ENCODE data around the gene MMP21.
A peak's percentile ranks its signal among the peaks of the same experiment; 100 is the strongest.

Gene MMP21, protein sequence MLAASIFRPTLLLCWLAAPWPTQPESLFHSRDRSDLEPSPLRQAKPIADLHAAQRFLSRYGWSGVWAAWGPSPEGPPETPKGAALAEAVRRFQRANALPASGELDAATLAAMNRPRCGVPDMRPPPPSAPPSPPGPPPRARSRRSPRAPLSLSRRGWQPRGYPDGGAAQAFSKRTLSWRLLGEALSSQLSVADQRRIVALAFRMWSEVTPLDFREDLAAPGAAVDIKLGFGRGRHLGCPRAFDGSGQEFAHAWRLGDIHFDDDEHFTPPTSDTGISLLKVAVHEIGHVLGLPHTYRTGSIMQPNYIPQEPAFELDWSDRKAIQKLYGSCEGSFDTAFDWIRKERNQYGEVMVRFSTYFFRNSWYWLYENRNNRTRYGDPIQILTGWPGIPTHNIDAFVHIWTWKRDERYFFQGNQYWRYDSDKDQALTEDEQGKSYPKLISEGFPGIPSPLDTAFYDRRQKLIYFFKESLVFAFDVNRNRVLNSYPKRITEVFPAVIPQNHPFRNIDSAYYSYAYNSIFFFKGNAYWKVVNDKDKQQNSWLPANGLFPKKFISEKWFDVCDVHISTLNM

DNA sequence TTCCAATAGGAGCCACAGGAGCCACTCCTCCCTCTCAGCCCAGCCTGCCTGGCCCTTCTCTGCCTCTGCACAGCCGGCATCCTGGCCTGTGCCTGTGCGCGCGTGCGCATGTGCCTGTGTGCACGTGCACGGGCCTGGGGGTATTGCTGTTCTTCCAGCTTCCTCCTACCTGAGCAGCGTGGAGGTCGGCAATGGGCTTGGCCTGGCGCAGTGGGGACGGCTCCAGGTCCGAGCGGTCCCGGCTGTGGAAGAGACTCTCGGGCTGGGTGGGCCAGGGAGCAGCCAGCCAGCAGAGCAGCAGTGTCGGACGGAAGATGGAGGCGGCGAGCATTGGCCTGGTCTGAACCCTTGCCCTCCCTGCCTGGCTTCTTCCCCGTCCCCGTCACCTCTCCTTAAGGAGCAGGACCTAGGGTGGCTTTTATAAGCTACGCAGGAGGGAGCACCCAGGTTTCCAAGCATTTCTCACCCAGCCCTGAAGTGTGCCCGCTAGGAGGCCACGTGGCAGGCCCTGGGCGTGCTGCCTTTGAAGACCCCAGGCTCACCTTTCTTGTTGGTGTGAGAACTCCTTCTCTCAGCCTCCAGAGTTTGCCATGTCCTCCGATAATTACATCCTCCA is at the start of gene MMP21:
Gene MMP21, minus strand, starts transcription at position 331 of the 616 bp plus-strand sequence. Its CDS starts 0 bp downstream, at position 331.
- Histone ChIP-seq H3K27ac (no peak within 1 kb of the TSS), H3K4me1 (no peaks in the 10 kb centered on the region), H3K36me3 (ENCODE audit: control insufficient read depth, insufficient read depth, low read length) (no peaks in the 10 kb centered on the region), H3K9ac (no peak within 1 kb of the TSS), H3K79me2 (no peaks in the 10 kb centered on the region), H3K4me3 (ENCODE audit: low read depth, low read length) (no peak within 1 kb of the TSS), H3K27me3 (ENCODE audit: control insufficient read depth, insufficient read depth, low read length) (no peaks in the 10 kb centered on the region), H3K4me2 (ENCODE audit: low read length) (no peak within 1 kb of the TSS), H3K9me3 (ENCODE audit: control insufficient read depth, low read length) (no peaks in the 10 kb centered on the region), H2AFZ (no peak within 1 kb of the TSS)
- TF ChIP-seq, protein P1, sequence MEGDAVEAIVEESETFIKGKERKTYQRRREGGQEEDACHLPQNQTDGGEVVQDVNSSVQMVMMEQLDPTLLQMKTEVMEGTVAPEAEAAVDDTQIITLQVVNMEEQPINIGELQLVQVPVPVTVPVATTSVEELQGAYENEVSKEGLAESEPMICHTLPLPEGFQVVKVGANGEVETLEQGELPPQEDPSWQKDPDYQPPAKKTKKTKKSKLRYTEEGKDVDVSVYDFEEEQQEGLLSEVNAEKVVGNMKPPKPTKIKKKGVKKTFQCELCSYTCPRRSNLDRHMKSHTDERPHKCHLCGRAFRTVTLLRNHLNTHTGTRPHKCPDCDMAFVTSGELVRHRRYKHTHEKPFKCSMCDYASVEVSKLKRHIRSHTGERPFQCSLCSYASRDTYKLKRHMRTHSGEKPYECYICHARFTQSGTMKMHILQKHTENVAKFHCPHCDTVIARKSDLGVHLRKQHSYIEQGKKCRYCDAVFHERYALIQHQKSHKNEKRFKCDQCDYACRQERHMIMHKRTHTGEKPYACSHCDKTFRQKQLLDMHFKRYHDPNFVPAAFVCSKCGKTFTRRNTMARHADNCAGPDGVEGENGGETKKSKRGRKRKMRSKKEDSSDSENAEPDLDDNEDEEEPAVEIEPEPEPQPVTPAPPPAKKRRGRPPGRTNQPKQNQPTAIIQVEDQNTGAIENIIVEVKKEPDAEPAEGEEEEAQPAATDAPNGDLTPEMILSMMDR (IDR thresholded peaks at IDR 0.05), result no peak

DNA sequence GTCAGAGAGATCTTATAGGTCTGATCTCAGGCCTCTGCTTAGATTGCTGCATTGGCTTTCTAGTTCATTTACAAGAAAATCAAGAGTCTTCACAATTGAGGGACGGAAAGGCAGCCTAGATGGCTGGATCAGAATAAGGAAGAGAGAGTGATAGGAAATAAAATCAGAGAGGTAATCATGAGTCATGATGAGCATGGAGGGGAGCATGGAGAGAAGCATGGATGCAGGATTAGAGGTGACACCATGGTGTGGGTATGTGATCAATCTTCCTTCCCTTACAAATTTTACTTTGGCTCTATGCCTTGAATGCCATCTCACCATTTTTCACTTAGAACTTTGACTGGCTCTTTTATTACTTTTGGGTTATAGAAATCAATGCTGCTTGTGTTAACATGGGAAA is 49.1 kb upstream of the MMP21 start:
- peak overlapping the region; percentile 59 for H3K4me2 ChIP-seq (ENCODE audit: low read length)
- H3K27ac ChIP-seq, result no peak overlapping the region
- peak overlapping the region; percentile 84 for H3K4me3 ChIP-seq (ENCODE audit: low read depth, low read length)
- no peaks in the 10 kb centered on the region for H3K27me3 ChIP-seq (ENCODE audit: control insufficient read depth, insufficient read depth, low read length)
- TF ChIP-seq, protein P1 (IDR thresholded peaks at IDR 0.05), result no peak
- H3K9ac ChIP-seq, result no peak overlapping the region
- no peaks in the 10 kb centered on the region for H3K9me3 ChIP-seq (ENCODE audit: control insufficient read depth, low read length)
- H3K36me3 ChIP-seq (ENCODE audit: control insufficient read depth, insufficient read depth, low read length), result no peaks in the 10 kb centered on the region
- H3K4me1 ChIP-seq, result peaks cover 10% of the 10 kb centered on the region
- H2AFZ ChIP-seq, result no peak overlapping the region
- H3K79me2 ChIP-seq, result peaks cover 25% of the 10 kb centered on the region

DNA sequence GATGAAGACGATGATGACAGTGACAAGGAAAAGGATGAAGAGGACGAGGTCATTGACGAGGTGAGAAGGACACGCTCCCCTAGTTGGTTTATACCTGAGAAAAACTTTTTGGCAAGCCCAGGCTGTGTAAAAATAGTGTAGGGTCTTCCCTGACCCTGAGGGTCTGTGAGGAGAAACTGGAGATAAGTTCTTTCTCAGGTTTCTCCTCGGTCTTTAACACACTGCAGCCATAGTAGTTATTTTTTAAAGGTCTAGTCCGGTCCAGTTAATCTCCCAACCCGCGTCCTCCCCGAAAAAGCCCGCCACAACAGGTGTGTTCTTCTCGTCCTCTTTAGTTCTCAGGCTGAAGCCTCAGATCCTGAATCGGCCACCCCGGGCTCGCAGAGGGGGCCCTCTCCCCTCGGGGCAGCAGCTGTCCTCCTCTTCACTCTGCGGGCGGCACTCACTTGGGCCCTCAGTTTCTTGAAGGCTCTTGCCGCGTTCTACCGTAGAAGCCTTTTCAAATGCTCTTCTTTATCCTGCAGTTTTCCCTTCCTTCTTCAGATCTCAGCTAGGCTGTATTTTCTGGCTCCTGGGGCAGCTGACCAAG is 48.1 kb upstream of the MMP21 start:
- no peaks in the 10 kb centered on the region for H3K9me3 ChIP-seq (ENCODE audit: control insufficient read depth, low read length)
- peak overlapping the region; percentile 59 for H3K4me2 ChIP-seq (ENCODE audit: low read length)
- H3K79me2 ChIP-seq, result peaks cover 25% of the 10 kb centered on the region
- no peaks in the 10 kb centered on the region for H3K36me3 ChIP-seq (ENCODE audit: control insufficient read depth, insufficient read depth, low read length)
- no peaks in the 10 kb centered on the region for H3K27me3 ChIP-seq (ENCODE audit: control insufficient read depth, insufficient read depth, low read length)
- peak overlapping the region; percentile 98 for H2AFZ ChIP-seq
- peak overlapping the region; percentile 87 for H3K9ac ChIP-seq
- TF ChIP-seq, protein P1 (IDR thresholded peaks at IDR 0.05), result no peak
- peak overlapping the region; percentile 84 for H3K4me3 ChIP-seq (ENCODE audit: low read depth, low read length)
- peaks cover 10% of the 10 kb centered on the region for H3K4me1 ChIP-seq
- peak overlapping the region; percentile 97 for H3K27ac ChIP-seq

DNA sequence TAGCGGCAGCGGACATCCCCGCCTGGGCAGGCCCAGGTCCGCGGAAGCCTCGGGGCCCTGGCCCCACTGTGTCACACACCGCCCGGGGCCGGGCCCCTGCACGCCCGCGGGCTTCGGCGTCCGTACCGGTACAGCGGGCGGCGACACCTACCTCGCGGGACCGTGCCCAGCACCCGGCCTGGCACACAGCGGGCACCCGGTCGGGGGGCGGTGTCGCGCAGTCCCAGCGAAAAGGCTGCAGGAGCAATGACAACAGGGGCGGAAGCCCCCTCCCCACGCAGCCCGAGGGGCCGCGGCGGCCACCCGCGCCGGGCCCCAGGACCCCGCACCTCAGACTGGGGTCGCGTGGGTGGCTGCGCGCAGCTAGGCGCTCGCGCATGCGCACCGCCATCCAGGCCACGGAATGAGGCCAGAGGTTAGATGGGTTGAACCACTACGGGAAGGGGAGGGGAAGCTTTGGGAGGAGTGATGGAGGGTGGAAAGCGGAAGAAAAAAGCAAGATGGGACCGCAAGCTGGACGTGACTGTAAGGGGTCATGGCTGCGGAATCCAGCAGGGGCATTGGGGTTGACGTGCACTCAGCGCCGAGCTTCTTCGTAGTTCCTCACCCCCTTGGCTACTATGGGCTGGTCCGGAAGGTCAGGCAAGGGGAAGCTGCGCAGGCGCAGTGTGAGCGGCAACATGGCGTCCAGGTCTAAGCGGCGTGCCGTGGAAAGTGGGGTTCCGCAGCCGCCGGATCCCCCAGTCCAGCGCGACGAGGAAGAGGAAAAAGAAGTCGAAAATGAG is 47.4 kb upstream of the MMP21 start, which contains the start of the genes BCCIP and UROS:
Gene BCCIP, plus strand, starts transcription at position 669 of the 785 bp plus-strand sequence. Its CDS starts 12 bp downstream, at position 681.
Gene UROS, minus strand, starts transcription at position 381 of the 785 bp plus-strand sequence. CDS start 6,759 bp downstream, outside the sequence.
- Histone ChIP-seq H3K4me1 (peaks cover 10% of the 10 kb centered on the region), H2AFZ (peak within 1 kb of the TSS; percentile 98), H3K27ac (peak within 1 kb of the TSS; percentile 97), H3K79me2 (peaks cover 21% of the 10 kb centered on the region), H3K9ac (peak within 1 kb of the TSS; percentile 87), H3K27me3 (ENCODE audit: control insufficient read depth, insufficient read depth, low read length) (no peaks in the 10 kb centered on the region), H3K4me3 (ENCODE audit: low read depth, low read length) (peak within 1 kb of the TSS; percentile 84), H3K36me3 (ENCODE audit: control insufficient read depth, insufficient read depth, low read length) (no peaks in the 10 kb centered on the region), H3K9me3 (ENCODE audit: control insufficient read depth, low read length) (no peaks in the 10 kb centered on the region), H3K4me2 (ENCODE audit: low read length) (peak within 1 kb of the TSS; percentile 59)
- TF ChIP-seq, protein P1 (IDR thresholded peaks at IDR 0.05), result peak; percentile 15

Measured in parathyroid adenoma (tissue), 2 donors.